ENCODE data around the gene AGBL4. TPM values are rescaled to one million over a fixed set of nuclear protein-coding genes. Genes with fewer than 3 reads are reported as not detected.

AGBL4 gene
- total RNA-seq, 3 donors from 2014 or later: 1.3 to 1.9 (median 1.8) TPM

- Histone ChIP-seq H3K4me1 (no peaks in the 10 kb centered on the region), H3K27ac (no peak overlapping the region), H3K27me3 (no peaks in the 10 kb centered on the region), H3K36me3 (no peaks in the 10 kb centered on the region), H3K4me3 (no peak overlapping the region), H3K9me3 (peaks cover 0 to 6% of the 10 kb centered on the region in 2 donors)
- TF ChIP-seq POLR2AphosphoS5 (IDR thresholded peaks at IDR 0.05) (no peak), CTCF (IDR thresholded peaks at IDR 0.05) (no peak), POLR2A (IDR thresholded peaks at IDR 0.05) (no peak)
- intact Hi-C loops (cut with DNase I; ENCODE audit: low total_unique reads): no loop called here
- no peak for DNase-seq (ENCODE audit: low spot score in 2 of 2)
Measured at GRCh38 chr1:49098866-49099265, 924.9 kb downstream of the AGBL4 start.

- H3K4me1 ChIP-seq: no peaks in the 10 kb centered on the region
- intact Hi-C loops (cut with DNase I; ENCODE audit: low total_unique reads): no loop called here
- no peak for TF ChIP-seq POLR2AphosphoS5 (IDR thresholded peaks at IDR 0.05)
- TF ChIP-seq CTCF (IDR thresholded peaks at IDR 0.05): no peak
- no peak for TF ChIP-seq POLR2A (IDR thresholded peaks at IDR 0.05)
- DNase-seq (ENCODE audit: low spot score in 2 of 2): no peak
- H3K27me3 ChIP-seq: no peaks in the 10 kb centered on the region
- H3K27ac ChIP-seq: no peak overlapping the region
- peaks cover 11 to 12% of the 10 kb centered on the region in 2 donors for H3K9me3 ChIP-seq
- H3K36me3 ChIP-seq: no peaks in the 10 kb centered on the region
- H3K4me3 ChIP-seq: no peak overlapping the region
Measured at GRCh38 chr1:49086327-49086726, 937.4 kb downstream of the AGBL4 start.

- Histone ChIP-seq H3K27ac (no peak overlapping the region), H3K4me3 (no peak overlapping the region), H3K36me3 (no peaks in the 10 kb centered on the region), H3K9me3 (peaks cover 3 to 12% of the 10 kb centered on the region in 2 donors), H3K27me3 (no peaks in the 10 kb centered on the region), H3K4me1 (no peaks in the 10 kb centered on the region)
- TF ChIP-seq POLR2A (IDR thresholded peaks at IDR 0.05) (no peak), POLR2AphosphoS5 (IDR thresholded peaks at IDR 0.05) (no peak), CTCF (IDR thresholded peaks at IDR 0.05) (no peak)
- no peak for DNase-seq (ENCODE audit: low spot score in 2 of 2)
- intact Hi-C loops (cut with DNase I; ENCODE audit: low total_unique reads): no loop called here
Measured at GRCh38 chr1:49085079-49085478, 938.7 kb downstream of the AGBL4 start.

- DNase-seq (ENCODE audit: low spot score in 2 of 2): no peak
- no peak overlapping the region for H3K27ac ChIP-seq
- H3K4me3 ChIP-seq: no peak overlapping the region
- H3K9me3 ChIP-seq: no peaks in the 10 kb centered on the region
- H3K36me3 ChIP-seq: no peaks in the 10 kb centered on the region
- H3K27me3 ChIP-seq: no peaks in the 10 kb centered on the region
- TF ChIP-seq CTCF (IDR thresholded peaks at IDR 0.05): no peak
- no peak for TF ChIP-seq POLR2A (IDR thresholded peaks at IDR 0.05)
- no peaks in the 10 kb centered on the region for H3K4me1 ChIP-seq
- intact Hi-C loops (cut with DNase I; ENCODE audit: low total_unique reads): no loop called here
Measured at GRCh38 chr1:49060766-49061165, 963.0 kb downstream of the AGBL4 start.

- Histone ChIP-seq H3K27me3 (no peaks in the 10 kb centered on the region), H3K36me3 (no peaks in the 10 kb centered on the region), H3K4me1 (no peaks in the 10 kb centered on the region), H3K27ac (no peak overlapping the region), H3K9me3 (no peaks in the 10 kb centered on the region), H3K4me3 (no peak overlapping the region)
- intact Hi-C loops (cut with DNase I; ENCODE audit: low total_unique reads): no loop called here
- DNase-seq (ENCODE audit: low spot score in 2 of 2): no peak
- TF ChIP-seq POLR2A (IDR thresholded peaks at IDR 0.05): no peak
- TF ChIP-seq CTCF (IDR thresholded peaks at IDR 0.05): no peak
- TF ChIP-seq POLR2AphosphoS5 (IDR thresholded peaks at IDR 0.05): no peak
Measured at GRCh38 chr1:49059087-49059486, 964.7 kb downstream of the AGBL4 start.

All from breast epithelium (tissue), 4 donors.